ENCODE data around the gene ALG14.

DNA sequence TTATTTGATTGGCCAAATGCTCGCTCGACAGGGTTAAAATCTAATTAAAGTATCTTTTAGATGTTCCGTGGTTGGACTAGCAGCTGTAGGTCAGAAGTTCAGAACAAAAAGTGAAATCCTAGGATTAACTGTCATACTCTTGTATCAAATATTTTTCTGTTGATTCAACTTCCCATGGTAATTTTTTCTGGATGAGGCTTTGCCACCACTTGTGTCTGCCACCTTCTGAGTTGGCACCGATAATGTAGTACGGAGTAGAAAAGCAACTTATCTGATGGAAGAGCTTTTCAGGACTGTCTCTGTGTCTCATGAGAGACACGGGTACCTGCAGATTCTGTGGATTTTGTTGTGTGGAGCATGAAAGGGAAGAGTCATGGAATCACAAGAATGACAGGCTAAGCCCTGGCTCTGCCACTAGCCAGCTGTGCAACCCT is 101.2 kb downstream of the ALG14 start:
- TF ChIP-seq POLR2A (IDR thresholded peaks at IDR 0.05; ENCODE audit: low read depth, low read length) (no peak), POLR2AphosphoS5 (IDR thresholded peaks at IDR 0.05; ENCODE audit: low read depth, low read length) (no peak), TAF1 (IDR thresholded peaks at IDR 0.05; ENCODE audit: borderline replicate concordance, low read depth, low read length) (no peak)
